NOMO-1 (cell line): ENCODE results near the gene SOST.

Experiments used
- DNase-seq, 2 experiments: peaks; one replicate each; lab custom pipeline; 2025; ENCODE audit not compliant: unreplicated experiment in 2 of 2; lab: John Stamatoyannopoulos, UW

SOST gene

DNA sequence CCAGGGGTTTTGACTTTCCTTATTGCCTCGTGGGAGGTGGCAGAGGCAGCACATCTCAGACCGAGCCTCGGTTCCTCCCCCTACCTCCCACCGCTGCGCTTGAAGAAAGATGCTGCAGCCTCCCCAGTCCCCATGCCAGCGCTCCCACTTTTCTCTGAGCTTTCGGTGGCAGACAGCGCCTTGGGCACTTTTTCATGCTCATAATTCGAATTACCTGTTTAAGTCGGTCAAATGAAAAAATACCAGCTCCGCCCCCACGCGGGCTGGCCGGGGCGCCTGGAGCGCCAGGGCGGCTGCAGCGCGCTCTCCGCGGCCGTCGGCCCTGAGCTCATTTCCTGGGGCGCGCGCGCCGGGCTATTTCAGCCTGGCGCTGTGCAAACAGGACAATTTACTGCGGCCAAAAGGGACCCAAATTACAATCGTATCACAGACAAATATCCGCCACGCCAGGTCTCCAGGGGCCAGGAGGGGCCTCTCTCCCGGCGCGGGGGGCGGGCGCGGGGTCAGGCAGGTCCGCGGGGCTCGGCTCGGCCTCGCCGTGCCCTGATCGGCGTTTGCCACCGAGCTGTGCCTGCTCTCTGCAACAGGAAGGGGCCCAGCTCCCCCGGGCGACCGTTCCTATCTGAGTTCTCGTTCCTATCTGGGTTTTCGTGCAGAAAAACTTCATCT is 45.0 kb downstream of the SOST start:
- peak; percentile 32 to 55 for DNase-seq

DNA sequence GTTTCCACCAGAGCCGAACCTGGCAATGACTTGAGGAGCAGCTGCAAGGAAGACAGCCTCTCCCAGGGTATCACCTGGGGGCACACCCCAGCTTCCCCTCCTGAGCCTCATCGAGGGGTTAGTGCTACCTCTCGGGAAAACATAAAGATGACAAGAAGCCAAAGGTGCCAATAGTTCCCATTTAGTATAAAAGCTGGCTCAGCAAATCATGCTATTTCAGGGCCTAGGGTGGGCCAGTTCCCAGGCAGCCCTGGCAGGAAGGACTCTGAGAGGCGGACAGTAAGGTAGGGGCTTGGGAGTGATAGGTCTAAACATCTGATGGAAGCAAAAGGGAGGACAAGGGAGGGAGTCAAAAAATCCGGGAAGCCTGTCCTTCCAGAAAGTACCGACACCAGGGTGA is 46.2 kb downstream of the SOST start:
- no peak for DNase-seq

- no peak for DNase-seq
Observed at GRCh38 chr17:43710101-43710500, 48.5 kb downstream of the SOST start.

GRCh38 chr17:43709210-43709609 is 49.4 kb downstream of the SOST start:
- no peak for DNase-seq

DNA sequence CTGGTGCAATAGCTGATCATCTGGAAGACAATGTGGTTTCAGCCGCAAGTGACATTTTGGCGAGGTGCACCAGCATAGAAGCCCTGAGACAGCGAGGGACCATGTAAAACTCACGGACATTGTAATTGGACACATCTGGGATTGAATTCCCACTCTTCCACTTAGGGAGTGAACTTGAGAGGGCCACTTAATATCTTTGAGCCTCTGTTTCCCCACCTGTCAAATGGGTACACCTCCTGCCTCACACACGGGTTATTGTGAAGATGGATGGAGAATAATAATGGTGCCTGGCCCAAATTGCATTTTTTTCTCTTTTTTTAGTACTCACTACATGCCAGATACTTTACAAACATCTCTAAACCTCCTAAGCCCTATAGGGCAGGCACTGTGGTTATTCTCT is 51.4 kb downstream of the SOST start:
- no peak for DNase-seq

- DNase-seq, result no peak
Observed at GRCh38 chr17:43706235-43706634, 52.4 kb downstream of the SOST start.
